ENCODE results near the gene B4GALT4. TPM values are rescaled to one million over a fixed set of nuclear protein-coding genes. Genes with fewer than 3 reads are reported as not detected.

Gene B4GALT4
- total and polyA plus RNA-seq, 2 donors (not counting 3 experiments of a cell fraction or from before 2014, with no cell fraction given), result 3.7 to 7.1 TPM

DNA sequence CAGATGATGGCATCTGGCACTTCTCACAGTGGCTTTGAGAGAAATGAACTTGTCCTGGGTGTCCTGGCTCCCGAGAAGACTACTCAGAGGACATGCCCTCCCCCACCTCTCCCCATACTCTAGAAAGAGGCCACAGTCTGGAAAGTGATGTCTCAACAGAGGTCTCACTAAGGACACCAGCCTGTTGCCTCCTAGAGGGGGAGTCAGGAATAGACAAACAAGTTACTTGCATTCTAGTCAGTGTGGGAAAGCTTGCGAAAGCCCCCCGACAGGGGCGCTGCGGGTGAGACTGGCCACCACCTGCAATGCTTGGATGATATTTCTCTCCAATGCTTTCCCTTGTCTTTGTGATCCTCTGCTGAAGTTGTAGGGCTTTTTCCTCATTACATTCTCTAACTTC is 17.2 kb downstream of the B4GALT4 start:
- peaks cover 0 to 23% of the 10 kb centered on the region in 2 experiments for H3K36me3 ChIP-seq (ENCODE audit: control insufficient read depth in 2 of 2, extremely low read depth in 1 of 2, insufficient read depth in 2 of 2, low read length in 2 of 2)
- dilution Hi-C loops (cut with MboI; ENCODE audit: extremely low pct_ligation_motif_present, low sequenced_read_pairs), result no loop called here

More for the DNA sequence above, 17.2 kb downstream of the B4GALT4 start:
- no peak overlapping the region for H3K9ac ChIP-seq (replicated peaks; ENCODE audit: extremely low read depth, insufficient read depth, low read length)
- no peak overlapping the region for H3K4me2 ChIP-seq (ENCODE audit: insufficient read depth, low read length)
- no peaks in the 10 kb centered on the region for H4K20me1 ChIP-seq (replicated peaks; ENCODE audit: control insufficient read depth, extremely low read depth, insufficient read depth, low read length)
- no peak for TF ChIP-seq GATA2 (IDR thresholded peaks at IDR 0.05; ENCODE audit: insufficient read depth, insufficient read length, low read depth, low read length)
- TF ChIP-seq, protein P1, sequence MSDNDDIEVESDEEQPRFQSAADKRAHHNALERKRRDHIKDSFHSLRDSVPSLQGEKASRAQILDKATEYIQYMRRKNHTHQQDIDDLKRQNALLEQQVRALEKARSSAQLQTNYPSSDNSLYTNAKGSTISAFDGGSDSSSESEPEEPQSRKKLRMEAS (IDR thresholded peaks at IDR 0.05; ENCODE audit: insufficient read depth, insufficient read length), result no peak
- no peak for TF ChIP-seq FOS (IDR thresholded peaks at IDR 0.05; ENCODE audit: borderline replicate concordance, insufficient read depth, low read length)
- TF ChIP-seq JUN (IDR thresholded peaks at IDR 0.05; ENCODE audit: borderline replicate concordance, insufficient read depth, insufficient read length, low read depth), result no peak
- no peak for TF ChIP-seq POLR2AphosphoS5 (IDR thresholded peaks at IDR 0.05; ENCODE audit: insufficient read depth, low read depth, low read length)
- TF ChIP-seq MYC (IDR thresholded peaks at IDR 0.05; ENCODE audit: low read depth, low read length), result no peak
- TF ChIP-seq, protein P2, sequence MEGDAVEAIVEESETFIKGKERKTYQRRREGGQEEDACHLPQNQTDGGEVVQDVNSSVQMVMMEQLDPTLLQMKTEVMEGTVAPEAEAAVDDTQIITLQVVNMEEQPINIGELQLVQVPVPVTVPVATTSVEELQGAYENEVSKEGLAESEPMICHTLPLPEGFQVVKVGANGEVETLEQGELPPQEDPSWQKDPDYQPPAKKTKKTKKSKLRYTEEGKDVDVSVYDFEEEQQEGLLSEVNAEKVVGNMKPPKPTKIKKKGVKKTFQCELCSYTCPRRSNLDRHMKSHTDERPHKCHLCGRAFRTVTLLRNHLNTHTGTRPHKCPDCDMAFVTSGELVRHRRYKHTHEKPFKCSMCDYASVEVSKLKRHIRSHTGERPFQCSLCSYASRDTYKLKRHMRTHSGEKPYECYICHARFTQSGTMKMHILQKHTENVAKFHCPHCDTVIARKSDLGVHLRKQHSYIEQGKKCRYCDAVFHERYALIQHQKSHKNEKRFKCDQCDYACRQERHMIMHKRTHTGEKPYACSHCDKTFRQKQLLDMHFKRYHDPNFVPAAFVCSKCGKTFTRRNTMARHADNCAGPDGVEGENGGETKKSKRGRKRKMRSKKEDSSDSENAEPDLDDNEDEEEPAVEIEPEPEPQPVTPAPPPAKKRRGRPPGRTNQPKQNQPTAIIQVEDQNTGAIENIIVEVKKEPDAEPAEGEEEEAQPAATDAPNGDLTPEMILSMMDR (IDR thresholded peaks at IDR 0.05; ENCODE audit: extremely low read depth in 1 of 2, insufficient read depth in 1 of 2, low read depth in 1 of 2, low read length in 2 of 2), result no peak
- TF ChIP-seq EZH2 (IDR thresholded peaks at IDR 0.05; ENCODE audit: borderline replicate concordance, low read depth, low read length, severe bottlenecking), result no peak
- TF ChIP-seq POLR2A (IDR thresholded peaks at IDR 0.05; ENCODE audit: low read depth, low read length), result no peak
- ChIA-PET CTCF (no interaction called here), POLR2A (no interaction called here)
- no peak overlapping the region for H3K27ac ChIP-seq (ENCODE audit: insufficient read depth, low read depth, low read length)
- intact Hi-C loops (cut with micrococcal nuclease), result no loop called here
- H2AFZ ChIP-seq (ENCODE audit: low read depth, low read length), result no peak overlapping the region
- H3K27me3 ChIP-seq (ENCODE audit: control insufficient read depth in 2 of 2, insufficient read depth in 2 of 2, low read length in 2 of 2), result no peaks in the 10 kb centered on the region
- FAIRE-seq (no peak), DNase-seq (ENCODE audit: low read depth, low spot score) (no peak)
- no peaks in the 10 kb centered on the region for H3K9me3 ChIP-seq (replicated peaks; ENCODE audit: control insufficient read depth, insufficient read depth, low read length)
- no peak overlapping the region for H3K4me3 ChIP-seq (replicated peaks in 1 of 3; ENCODE audit: insufficient read depth in 1 of 3, low read depth in 1 of 3, low read length in 3 of 3)
- no peaks in the 10 kb centered on the region for H3K79me2 ChIP-seq (ENCODE audit: control insufficient read depth, insufficient read depth, low read length)
- no TSS peak for BruUV-seq (replicated peaks)
- no peaks in the 10 kb centered on the region for H3K9me1 ChIP-seq (replicated peaks; ENCODE audit: control insufficient read depth, extremely low read depth, insufficient read depth, low read length)
- H3K4me1 ChIP-seq (ENCODE audit: control insufficient read depth, extremely low read depth, insufficient read depth, low read length), result no peaks in the 10 kb centered on the region
